H9 (cell line): Measurements from ENCODE around the gene CD2AP. TPM values are rescaled to one million over a fixed set of nuclear protein-coding genes. Genes with fewer than 3 reads are reported as not detected.

Source experiments
- DNase-seq: peaks from one replicate; pipeline ENCODE4 v3.0.0-alpha.2; 2017
- H2AFZ ChIP-seq: one replicate; pipeline ENCODE4 v1.6.1; 2013; ENCODE audit warnings: mild to moderate bottlenecking, low read length, control low read depth, moderate library complexity
- H2AK5ac ChIP-seq: 2 replicates; pipeline ENCODE4 v1.6.1; 2013; ENCODE audit warnings: low read length, control low read depth, mixed read lengths; ENCODE audit not compliant: insufficient read length
- H2BK120ac ChIP-seq: one replicate; pipeline ENCODE4 v1.6.1; 2013; ENCODE audit warnings: low read depth, mild to moderate bottlenecking, low read length, control low read depth, inconsistent platforms; ENCODE audit not compliant: poor library complexity, severe bottlenecking
- H2BK12ac ChIP-seq: 2 replicates; pipeline ENCODE4 v1.6.1; 2013; ENCODE audit warnings: low read length, control low read depth, mixed read lengths, low read depth; ENCODE audit not compliant: insufficient read length
- H2BK15ac ChIP-seq: 2 replicates; pipeline ENCODE4 v1.6.1; 2013; ENCODE audit warnings: low read depth, low read length, control low read depth
- H2BK20ac ChIP-seq: one replicate; pipeline ENCODE4 v1.6.1; 2013; ENCODE audit warnings: low read depth, mild to moderate bottlenecking, low read length, control low read depth, inconsistent platforms; ENCODE audit not compliant: poor library complexity, severe bottlenecking
- H2BK5ac ChIP-seq: 2 replicates; pipeline ENCODE4 v1.6.1; 2013; ENCODE audit warnings: low read length, control low read depth, mixed read lengths; ENCODE audit not compliant: insufficient read length
- H3K14ac ChIP-seq: 2 replicates; pipeline ENCODE4 v1.6.1; 2013; ENCODE audit warnings: low read length, control low read depth; ENCODE audit not compliant: insufficient read depth
- H3K18ac ChIP-seq: 2 replicates; pipeline ENCODE4 v1.6.1; 2013; ENCODE audit warnings: low read depth, mild to moderate bottlenecking, mixed read lengths, low read length, control low read depth; ENCODE audit not compliant: insufficient read length
- H3K23ac ChIP-seq: 2 replicates; pipeline ENCODE4 v1.6.1; 2013; ENCODE audit warnings: low read length, control low read depth, mixed read lengths, low read depth; ENCODE audit not compliant: insufficient read length
- H3K23me2 ChIP-seq: 2 replicates; pipeline ENCODE4 v1.6.1; 2013; ENCODE audit warnings: low read depth, mild to moderate bottlenecking, mixed read lengths, low read length, control low read depth; ENCODE audit not compliant: insufficient read length, poor library complexity, severe bottlenecking
- H3K27ac ChIP-seq: 2 replicates; pipeline ENCODE4 v1.5.1; 2013; ENCODE audit warnings: low read length, control low read depth, mixed read lengths, low read depth; ENCODE audit not compliant: insufficient read length
- H3K27me3 ChIP-seq: 2 replicates; pipeline ENCODE4 v1.6.1; 2013; ENCODE audit warnings: low read length, control low read depth, inconsistent platforms; ENCODE audit not compliant: insufficient read depth
- H3K4ac ChIP-seq: 2 replicates; pipeline ENCODE4 v1.6.1; 2013; ENCODE audit warnings: low read depth, mild to moderate bottlenecking, control low read depth, inconsistent platforms, low read length, moderate library complexity
- H3K4me1 ChIP-seq: 2 replicates; pipeline ENCODE4 v1.6.1; 2013; ENCODE audit warnings: low read length, control low read depth, inconsistent platforms; ENCODE audit not compliant: insufficient read depth
- H3K4me2 ChIP-seq: 2 replicates; pipeline ENCODE4 v1.6.1; 2013; ENCODE audit warnings: low read length, control low read depth, mixed read lengths; ENCODE audit not compliant: insufficient read length, insufficient read depth
- H3K56ac ChIP-seq: 2 replicates; pipeline ENCODE4 v1.6.1; 2013; ENCODE audit warnings: low read depth, mild to moderate bottlenecking, mixed read lengths, low read length, control low read depth; ENCODE audit not compliant: insufficient read length
- H3K79me1 ChIP-seq: 2 replicates; pipeline ENCODE4 v1.6.1; 2013; ENCODE audit warnings: low read depth, mild to moderate bottlenecking, moderate library complexity, low read length, control low read depth, inconsistent platforms; ENCODE audit not compliant: insufficient read depth, poor library complexity, severe bottlenecking
- H3K79me2 ChIP-seq: 2 replicates; pipeline ENCODE4 v1.6.1; 2013; ENCODE audit warnings: low read length, control low read depth, inconsistent platforms; ENCODE audit not compliant: insufficient read depth
- H3K9ac ChIP-seq: 2 replicates; pipeline ENCODE4 v1.6.1; 2013; ENCODE audit warnings: low read length, control low read depth, mixed read lengths; ENCODE audit not compliant: insufficient read length; ENCODE audit errors: extremely low read depth
- H3K9me3 ChIP-seq: one replicate; pipeline ENCODE4 v1.6.1; 2013; ENCODE audit warnings: low read depth, low read length, inconsistent platforms; ENCODE audit not compliant: control insufficient read depth
- H3T11ph ChIP-seq: one replicate; pipeline ENCODE4 v1.6.1; 2013; ENCODE audit warnings: mild to moderate bottlenecking, low read length, control low read depth, inconsistent platforms
- H4K20me1 ChIP-seq: one replicate; pipeline ENCODE4 v1.6.1; 2013; ENCODE audit not compliant: control insufficient read depth, insufficient read length, insufficient read depth
- H4K5ac ChIP-seq: 2 replicates; pipeline ENCODE4 v1.6.1; 2013; ENCODE audit warnings: low read depth, mild to moderate bottlenecking, mixed read lengths, low read length, control low read depth; ENCODE audit not compliant: insufficient read length
- H4K8ac ChIP-seq: replicated peaks from 2 replicates; pipeline ENCODE4 v1.6.1; 2013; ENCODE audit warnings: low read length, control low read depth, mixed read lengths, low read depth; ENCODE audit not compliant: insufficient read length
- H4K91ac ChIP-seq: 2 replicates; pipeline ENCODE4 v1.6.1; 2013; ENCODE audit warnings: low read depth, mild to moderate bottlenecking, moderate library complexity, mixed read lengths, low read length, control low read depth; ENCODE audit not compliant: insufficient read length
- H3K27ac Mint-ChIP-seq, 3 experiments: 2 replicates in 2 of 3; 3 replicates in 1 of 3; pipeline ENCODE4 v1.8.0; 2020 to 2021; ENCODE audit warnings: mixed read lengths in 3 of 3, mild to moderate bottlenecking in 1 of 3, moderate library complexity in 1 of 3
- H3K27me3 Mint-ChIP-seq: 2 replicates; pipeline ENCODE4 v1.8.0; 2021; ENCODE audit warnings: low read depth, mild to moderate bottlenecking, moderate library complexity, mixed read lengths
- H3K36me3 Mint-ChIP-seq, 3 experiments: 2 replicates in 2 of 3; 3 replicates in 1 of 3; pipeline ENCODE4 v1.8.0; 2020 to 2021; ENCODE audit warnings: low read depth in 3 of 3, mixed read lengths in 3 of 3; ENCODE audit not compliant: insufficient read depth in 1 of 3
- H3K4me1 Mint-ChIP-seq, 2 experiments: 2 replicates each; pipeline ENCODE4 v1.8.0; 2020; ENCODE audit warnings: mixed read lengths in 2 of 2
- H3K4me3 Mint-ChIP-seq, 2 experiments: 2 replicates in 1 of 2; 3 replicates in 1 of 2; pipeline ENCODE4 v1.8.0; 2020 to 2021; ENCODE audit warnings: mild to moderate bottlenecking in 2 of 2, mixed read lengths in 2 of 2, moderate library complexity in 1 of 2
- H3K9me3 Mint-ChIP-seq, 2 experiments: 2 replicates in 1 of 2; 3 replicates in 1 of 2; pipeline ENCODE4 v1.8.0; 2020; ENCODE audit warnings: mild to moderate bottlenecking in 2 of 2, mixed read lengths in 2 of 2, moderate library complexity in 1 of 2
- CTCF ChIP-seq: fragments of 200-600 bp; sonication (generic); conservative IDR thresholded peaks from 3 replicates; pipeline ENCODE4 v1.8.0; 2021; ENCODE audit warnings: antibody characterized with exemption, mild to moderate bottlenecking
- WGBS: extraction: QIAGEN DNeasy Blood & Tissue Kit; methylation state at CpG from one replicate; pipeline ENCODE4 v1.1.7; 2013; ENCODE audit warnings: missing lambda C conversion rate, low lambda C conversion rate, mixed read lengths; ENCODE audit not compliant: insufficient read length; ENCODE audit errors: extremely low coverage; 5-methylcytosine and 5-hydroxymethylcytosine counted together
- total RNA-seq: library from RNA; stranded (reverse); gene quantifications from 2 replicates; pipeline ENCODE4 v1.2.1, GENCODE V29; 2021

Gene CD2AP
- total RNA-seq, 1 experiment from 2014 or later = 50.1 TPM

- no CpG with 5 or more reads among the region's 5 CpGs for WGBS
- no peak overlapping the region for H3K4me3 Mint-ChIP-seq
- Histone ChIP-seq H3K56ac (no peak overlapping the region), H4K91ac (no peak overlapping the region), H3K79me1 (no peaks in the 10 kb centered on the region), H4K20me1 (no peaks in the 10 kb centered on the region), H3K4me2 (no peak overlapping the region), H3K27ac (no peak overlapping the region), H2AK5ac (no peak overlapping the region), H2AFZ (no peak overlapping the region), H2BK120ac (no peak overlapping the region), H2BK12ac (no peak overlapping the region), H3K23ac (no peak overlapping the region), H3T11ph (no peak overlapping the region), H4K5ac (no peak overlapping the region), H3K79me2 (peaks cover 15% of the 10 kb centered on the region; the same call in 1 of the 2 replicates), H3K23me2 (peaks cover 15% of the 10 kb centered on the region), H3K9me3 (no peaks in the 10 kb centered on the region), H3K18ac (no peak overlapping the region), H3K4ac (no peak overlapping the region), H2BK15ac (no peak overlapping the region), H2BK5ac (no peak overlapping the region), H3K4me1 (no peaks in the 10 kb centered on the region), H3K14ac (no peak overlapping the region), H3K9ac (no peak overlapping the region), H4K8ac (no peak overlapping the region), H2BK20ac (no peak overlapping the region), H3K27me3 (no peaks in the 10 kb centered on the region)
- H3K4me1 Mint-ChIP-seq = peaks cover 22 to 25% of the 10 kb centered on the region in 2 experiments
- peaks cover 0 to 2% (median 1%) of the 10 kb centered on the region in 3 experiments; a peak in 1 of 7 replicates for H3K36me3 Mint-ChIP-seq
- TF ChIP-seq CTCF = no peak
- H3K9me3 Mint-ChIP-seq = no peaks in the 10 kb centered on the region
- H3K27ac Mint-ChIP-seq = no peak overlapping the region; a peak in 1 of 7 replicates
- H3K27me3 Mint-ChIP-seq = no peaks in the 10 kb centered on the region; the same call in 1 of the 2 replicates
- DNase-seq = no peak
These were observed 2.2 kb upstream of the CD2AP start for GRCh38 chr6:47475319-47475816.
